ENCODE measurements around the gene PNPLA7. TPM values are rescaled to one million over a fixed set of nuclear protein-coding genes. Genes with fewer than 3 reads are reported as not detected.

The PNPLA7 gene
- total and polyA plus RNA-seq, 2 of the 4 experiments (the other 2 are of a cell fraction), result under 0.01 to 0.89 TPM

- TF ChIP-seq NFE2L2 (IDR thresholded peaks at IDR 0.05; ENCODE audit: low read depth, low read length), result no peak
- no peak for TF ChIP-seq ELK1 (IDR thresholded peaks at IDR 0.05; ENCODE audit: borderline replicate concordance, low read depth, low read length)
- TF ChIP-seq MAZ (IDR thresholded peaks at IDR 0.05; ENCODE audit: borderline replicate concordance, low read depth, low read length), result no peak
- Histone ChIP-seq H3K36me3 (ENCODE audit: control insufficient read depth, insufficient read depth, low read length) (peaks cover 4% of the 10 kb centered on the region), H3K4me2 (ENCODE audit: low read depth, low read length) (no peak overlapping the region), H2BK15ac (ENCODE audit: low read depth, low read length) (no peak overlapping the region), H2AFZ (replicated peaks; ENCODE audit: low read length, poor library complexity) (no peak overlapping the region), H3K56ac (ENCODE audit: extremely low read depth, insufficient read depth, low read length) (no peak overlapping the region), H2BK120ac (ENCODE audit: low read depth, low read length) (no peak overlapping the region), H3K79me1 (ENCODE audit: low read depth in 1 of 2, low read length in 2 of 2) (peaks cover 7 to 24% of the 10 kb centered on the region in 2 experiments), H3K18ac (ENCODE audit: low read depth, low read length) (no peak overlapping the region), H4K8ac (ENCODE audit: low read depth in 2 of 2, low read length in 2 of 2) (no peak overlapping the region), H3K9me3 (ENCODE audit: control insufficient read depth, insufficient read depth, low read length) (no peaks in the 10 kb centered on the region), H3K4me3 (ENCODE audit: insufficient read depth, low read depth, low read length) (no peak overlapping the region), H3K9ac (ENCODE audit: low read depth, low read length) (no peak overlapping the region), H2BK20ac (ENCODE audit: low read depth, low read length) (no peak overlapping the region), H3K27me3 (ENCODE audit: control insufficient read depth, insufficient read depth, low read length) (no peaks in the 10 kb centered on the region), H4K20me1 (ENCODE audit: insufficient read depth, low read length) (peaks cover 10% of the 10 kb centered on the region; the same call in 1 of the 2 replicates), H3K4me1 (ENCODE audit: control insufficient read depth, insufficient read depth, low read length) (peaks cover 7% of the 10 kb centered on the region), H2AK5ac (ENCODE audit: low read depth, low read length) (no peak overlapping the region), H2BK5ac (ENCODE audit: low read depth, low read length, poor library complexity, severe bottlenecking) (no peak overlapping the region), H4K91ac (ENCODE audit: insufficient read depth, low read depth, low read length) (no peak overlapping the region), H3K9me1 (ENCODE audit: insufficient read depth, low read length) (no peaks in the 10 kb centered on the region), H3K14ac (replicated peaks; ENCODE audit: low read depth, low read length) (no peak overlapping the region), H3K23ac (ENCODE audit: low read depth, low read length) (no peak overlapping the region), H2AK9ac (replicated peaks; ENCODE audit: low read depth, low read length, poor library complexity) (no peak overlapping the region), H3K4ac (ENCODE audit: low read depth, low read length) (no peak overlapping the region), H4K5ac (ENCODE audit: low read depth, low read length) (no peak overlapping the region), H3K27ac (ENCODE audit: insufficient read depth, low read length) (no peak overlapping the region)
- intact Hi-C loops (cut with micrococcal nuclease) (no loop called here), in situ Hi-C loops (cut with MboI; ENCODE audit: low sequenced_read_pairs) (no loop called here), dilution Hi-C loops (cut with HindIII; ENCODE audit: low sequenced_read_pairs, unreplicated experiment) (no loop called here)
- ATAC-seq (ENCODE audit: low read depth) (no peak), DNase-seq (no peak)
- no TSS peak for BruUV-seq (replicated peaks)
- ChIA-PET CTCF (no interaction called here), POLR2A (ENCODE audit: unreplicated experiment) (no interaction called here)
- 80% methylated on average over 1 of the region's 12 CpGs; no CpG with 5 or more reads in 1 of the 2 experiments for WGBS, 2 experiments (ENCODE audit: extremely low coverage in 2 of 2, insufficient read length in 1 of 2)
These were observed 43.0 kb upstream of the PNPLA7 start for GRCh38 chr9:137593176-137593575.

Data from IMR-90 (cell line).